ENCODE results near the gene NGF. TPM values are rescaled to one million over a fixed set of nuclear protein-coding genes. Genes with fewer than 3 reads are reported as not detected.

Gene NGF
- total and polyA plus RNA-seq, 9 of the 15 experiments (the other 6 are each of a cell fraction or from before 2014, with no cell fraction given): not detected

GRCh38 chr1:115239148-115239422 lies 99.0 kb downstream of the NGF start (continued):
- TF ChIP-seq ZBTB2 (IDR thresholded peaks at IDR 0.05): no peak
- TF ChIP-seq PHTF2 (CRISPR knock-in tag; IDR thresholded peaks at IDR 0.05): no peak
- no peak for TF ChIP-seq DDX20 (tag; IDR thresholded peaks at IDR 0.05; ENCODE audit: low read depth)
- TF ChIP-seq ZKSCAN8 (CRISPR knock-in tag; IDR thresholded peaks at IDR 0.05): no peak
- TF ChIP-seq HDAC6 (IDR thresholded peaks at IDR 0.05; ENCODE audit: low read depth, low read length): no peak
- TF ChIP-seq EHMT2 (IDR thresholded peaks at IDR 0.05): no peak
- TF ChIP-seq TFAM (CRISPR knock-in tag; conservative IDR thresholded peaks at IDR 0.05): no peak
- TF ChIP-seq UBTF (IDR thresholded peaks at IDR 0.05; ENCODE audit: borderline replicate concordance in 1 of 2, low read depth in 2 of 2, low read length in 2 of 2): no peak
- no peak for TF ChIP-seq ZNF766 (CRISPR knock-in tag; conservative IDR thresholded peaks at IDR 0.05)
